AG09319 (cell line): Measurements from ENCODE around the gene BCAS3.
"Not testable (repeated sequence)": the region's sequence is repeated elsewhere in the genome, so short reads cannot be mapped to it uniquely, and the experiment has no call there.

Experiments
- DNase-seq: peaks from one replicate; pipeline ENCODE4 v3.0.0-alpha.2; 2010; ENCODE audit warnings: low read depth; ENCODE audit errors: extremely low read depth
- CTCF ChIP-seq: IDR thresholded peaks from 2 replicates; pipeline ENCODE4 v1.5.1; 2011; ENCODE audit warnings: low read depth, mild to moderate bottlenecking, inconsistent platforms, low read length, moderate library complexity

Gene BCAS3

GRCh38 chr17:60653569-60653968 is 24.1 kb upstream of the BCAS3 start:
- TF ChIP-seq CTCF = no peak
- DNase-seq = no peak

GRCh38 chr17:60656499-60656898 is 21.2 kb upstream of the BCAS3 start:
- TF ChIP-seq CTCF = no peak

GRCh38 chr17:60659156-60659555 is 18.5 kb upstream of the BCAS3 start:
- no peak for TF ChIP-seq CTCF
- no peak for DNase-seq

More at GRCh38 chr17:60656499-60656898, 21.2 kb upstream of the BCAS3 start:
- DNase-seq = no peak

GRCh38 chr17:60661489-60661888 is 16.2 kb upstream of the BCAS3 start:
- no peak for DNase-seq
- no peak for TF ChIP-seq CTCF

- DNase-seq = no peak
These were observed 13.6 kb upstream of the BCAS3 start for GRCh38 chr17:60664022-60664421.

GRCh38 chr17:60665602-60666001 is 12.0 kb upstream of the BCAS3 start:
- DNase-seq = no peak

More at GRCh38 chr17:60664022-60664421, 13.6 kb upstream of the BCAS3 start:
- no peak for TF ChIP-seq CTCF

GRCh38 chr17:60668741-60669140 is 8.9 kb upstream of the BCAS3 start:
- DNase-seq = not testable (repeated sequence)

More at GRCh38 chr17:60665602-60666001, 12.0 kb upstream of the BCAS3 start:
- TF ChIP-seq CTCF = no peak

- DNase-seq = no peak
- no peak for TF ChIP-seq CTCF
These were observed 6.2 kb upstream of the BCAS3 start for GRCh38 chr17:60671482-60671881.

GRCh38 chr17:60674637-60675036 is 3.0 kb upstream of the BCAS3 start:
- not testable (repeated sequence) for DNase-seq
